Measurements from ENCODE around the gene TBC1D5. TPM values are rescaled to one million over a fixed set of nuclear protein-coding genes. Genes with fewer than 3 reads are reported as not detected.

The TBC1D5 gene
- total and polyA plus RNA-seq, 5 donors from 2014 or later = 27.6 to 61.6 (median 36.4) TPM

DNA sequence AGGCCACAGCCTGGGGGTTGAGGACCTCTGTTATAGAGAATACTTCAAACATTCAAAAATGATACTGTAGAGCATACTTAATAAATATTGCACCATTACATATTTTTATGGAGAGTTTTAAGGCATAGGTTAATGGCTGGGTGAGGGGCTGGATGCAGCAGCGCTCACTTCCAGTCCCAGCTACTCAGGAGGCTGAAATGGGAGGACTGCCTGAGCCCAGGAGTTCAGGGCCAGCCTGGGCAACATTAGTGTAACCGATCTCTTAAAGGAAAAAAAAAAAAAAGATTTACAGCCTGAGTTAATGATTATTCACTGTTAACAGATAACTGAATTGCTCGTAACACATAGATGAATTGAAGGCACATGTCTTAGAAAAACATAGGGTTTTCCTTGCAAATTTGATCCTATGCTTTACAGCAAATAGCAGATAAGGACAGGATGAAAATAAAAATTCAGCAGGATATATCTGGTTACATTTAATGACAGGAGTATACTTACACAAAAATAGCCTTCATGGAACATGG, 282.9 kb downstream of the TBC1D5 start:
- Histone ChIP-seq H3K36me3 (ENCODE audit: control insufficient read depth, insufficient read depth, low read length) (no peaks in the 10 kb centered on the region), H3K4me3 (ENCODE audit: low read depth, low read length) (no peak overlapping the region), H3K9me3 (ENCODE audit: control insufficient read depth in 2 of 2, low read length in 2 of 2) (no peaks in the 10 kb centered on the region), H3K27ac (ENCODE audit: insufficient read depth, low read length, poor library complexity, severe bottlenecking) (no peak overlapping the region), H3K27me3 (ENCODE audit: control insufficient read depth, insufficient read depth, low read length) (no peaks in the 10 kb centered on the region), H3K4me1 (ENCODE audit: control insufficient read depth, insufficient read depth, low read length, poor library complexity, severe bottlenecking) (no peaks in the 10 kb centered on the region)
- Mint-ChIP-seq H3K27me3 (no peaks in the 10 kb centered on the region), H3K9me3 (no peaks in the 10 kb centered on the region), H3K27ac (no peak overlapping the region), H3K36me3 (peaks cover 8% of the 10 kb centered on the region), H3K4me1 (peaks cover 0 to 7% (median 3%) of the 10 kb centered on the region in 4 donors), H3K4me3 (no peak overlapping the region)
- DNase-seq (no peak), ATAC-seq (ENCODE audit: low read depth in 2 of 2) (no peak)

DNA sequence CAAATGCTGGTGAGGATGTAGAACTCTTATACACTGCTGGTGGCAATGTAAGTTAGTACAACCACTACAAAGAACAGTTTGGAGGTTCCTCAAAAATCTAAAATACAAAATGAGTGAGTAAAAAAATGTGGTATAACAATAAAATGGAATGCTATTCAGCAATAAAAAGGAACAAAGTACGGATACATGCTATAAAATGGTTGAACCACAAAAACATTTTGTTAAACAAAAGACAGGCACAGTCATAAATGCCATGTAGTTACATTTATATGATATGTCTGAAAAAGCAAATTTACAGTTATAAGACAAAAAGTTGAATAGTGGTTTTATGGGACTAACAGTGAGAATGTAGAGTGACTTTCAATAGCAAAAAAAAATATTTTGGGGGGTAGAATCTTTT, 285.8 kb downstream of the TBC1D5 start:
- no peaks in the 10 kb centered on the region for H3K36me3 ChIP-seq (ENCODE audit: control insufficient read depth, insufficient read depth, low read length)
- peaks cover 9% of the 10 kb centered on the region for H3K36me3 Mint-ChIP-seq

DNA sequence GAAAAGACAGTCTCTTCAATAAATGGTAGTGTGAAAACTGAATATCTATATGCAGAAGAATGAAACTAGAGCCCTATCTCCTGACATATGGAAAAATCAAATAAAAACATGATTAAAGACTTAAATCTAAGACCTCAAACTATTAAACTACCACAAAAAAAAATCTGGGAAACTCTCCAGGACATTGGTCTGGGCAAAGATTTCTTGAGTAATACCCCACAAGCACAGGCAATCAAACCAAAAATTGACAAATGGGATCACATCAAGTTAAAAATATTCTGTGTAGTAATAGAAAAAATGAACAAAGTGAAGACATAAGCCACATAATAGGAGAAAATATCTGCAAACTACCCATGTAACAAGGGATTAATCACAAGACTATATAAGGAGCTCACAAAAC, 286.4 kb downstream of the TBC1D5 start:
- Mint-ChIP-seq H3K27me3 (no peaks in the 10 kb centered on the region), H3K27ac (no peak overlapping the region), H3K9me3 (peaks cover 0 to 6% (median 0%) of the 10 kb centered on the region in 7 donors), H3K4me1 (peaks cover 3 to 18% (median 15%) of the 10 kb centered on the region in 4 donors), H3K4me3 (no peak overlapping the region), H3K36me3 (peaks cover 14% of the 10 kb centered on the region)
- DNase-seq (no peak), ATAC-seq (ENCODE audit: low read depth in 2 of 2) (no peak)
- no peaks in the 10 kb centered on the region for H3K36me3 ChIP-seq (ENCODE audit: control insufficient read depth, insufficient read depth, low read length)
- H3K9me3 ChIP-seq (ENCODE audit: control insufficient read depth in 2 of 2, low read length in 2 of 2) = no peaks in the 10 kb centered on the region
- no peak overlapping the region for H3K27ac ChIP-seq (ENCODE audit: insufficient read depth, low read length, poor library complexity, severe bottlenecking)
- no peaks in the 10 kb centered on the region for H3K4me1 ChIP-seq (ENCODE audit: control insufficient read depth, insufficient read depth, low read length, poor library complexity, severe bottlenecking)
- no peak overlapping the region for H3K4me3 ChIP-seq (ENCODE audit: low read depth, low read length)
- no peaks in the 10 kb centered on the region for H3K27me3 ChIP-seq (ENCODE audit: control insufficient read depth, insufficient read depth, low read length)

More for the DNA sequence above, 285.8 kb downstream of the TBC1D5 start:
- no peaks in the 10 kb centered on the region for H3K27me3 ChIP-seq (ENCODE audit: control insufficient read depth, insufficient read depth, low read length)
- no peak overlapping the region for H3K27ac ChIP-seq (ENCODE audit: insufficient read depth, low read length, poor library complexity, severe bottlenecking)
- no peaks in the 10 kb centered on the region for H3K4me1 ChIP-seq (ENCODE audit: control insufficient read depth, insufficient read depth, low read length, poor library complexity, severe bottlenecking)
- H3K27me3 Mint-ChIP-seq = no peaks in the 10 kb centered on the region
- H3K9me3 Mint-ChIP-seq = peaks cover 0 to 6% (median 0%) of the 10 kb centered on the region in 7 donors
- no peak overlapping the region for H3K4me3 Mint-ChIP-seq
- H3K27ac Mint-ChIP-seq = no peak overlapping the region
- peaks cover 3 to 18% (median 15%) of the 10 kb centered on the region in 4 donors for H3K4me1 Mint-ChIP-seq
- no peak for ATAC-seq (ENCODE audit: low read depth in 2 of 2)
- no peak overlapping the region for H3K4me3 ChIP-seq (ENCODE audit: low read depth, low read length)
- no peaks in the 10 kb centered on the region for H3K9me3 ChIP-seq (ENCODE audit: control insufficient read depth in 2 of 2, low read length in 2 of 2)
- DNase-seq = no peak

DNA sequence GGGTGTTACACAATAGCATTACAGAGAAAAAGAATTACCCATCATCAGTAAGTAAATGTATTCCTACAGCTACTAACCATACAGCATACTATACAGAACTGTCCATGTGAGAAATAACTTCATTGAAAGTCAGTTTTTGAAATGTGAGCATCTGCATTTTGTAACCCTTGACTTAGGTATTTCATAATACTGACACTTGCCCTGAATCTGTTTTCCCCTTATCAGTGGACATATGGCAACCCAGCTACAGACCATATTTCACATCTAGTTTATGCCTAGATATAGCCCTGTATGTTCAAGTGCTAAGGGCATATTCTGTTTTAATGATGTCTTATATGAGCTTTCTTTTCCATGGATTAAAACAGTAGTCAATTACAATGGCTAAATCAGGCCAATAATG, 297.6 kb downstream of the TBC1D5 start:
- H3K4me1 ChIP-seq (ENCODE audit: control insufficient read depth, insufficient read depth, low read length, poor library complexity, severe bottlenecking) = no peaks in the 10 kb centered on the region
- no peak overlapping the region for H3K4me3 ChIP-seq (ENCODE audit: low read depth, low read length)
- ATAC-seq (ENCODE audit: low read depth in 2 of 2) (no peak), DNase-seq (no peak)
- Mint-ChIP-seq H3K27me3 (no peaks in the 10 kb centered on the region), H3K36me3 (peaks cover 30% of the 10 kb centered on the region), H3K4me1 (peaks cover 0 to 16% (median 0%) of the 10 kb centered on the region in 4 donors), H3K4me3 (no peak overlapping the region), H3K27ac (no peak overlapping the region), H3K9me3 (peaks cover 0 to 6% (median 0%) of the 10 kb centered on the region in 7 donors)
- no peaks in the 10 kb centered on the region for H3K9me3 ChIP-seq (ENCODE audit: control insufficient read depth in 2 of 2, low read length in 2 of 2)
- H3K36me3 ChIP-seq (ENCODE audit: control insufficient read depth, insufficient read depth, low read length) = no peaks in the 10 kb centered on the region
- no peak overlapping the region for H3K27ac ChIP-seq (ENCODE audit: insufficient read depth, low read length, poor library complexity, severe bottlenecking)
- no peaks in the 10 kb centered on the region for H3K27me3 ChIP-seq (ENCODE audit: control insufficient read depth, insufficient read depth, low read length)

DNA sequence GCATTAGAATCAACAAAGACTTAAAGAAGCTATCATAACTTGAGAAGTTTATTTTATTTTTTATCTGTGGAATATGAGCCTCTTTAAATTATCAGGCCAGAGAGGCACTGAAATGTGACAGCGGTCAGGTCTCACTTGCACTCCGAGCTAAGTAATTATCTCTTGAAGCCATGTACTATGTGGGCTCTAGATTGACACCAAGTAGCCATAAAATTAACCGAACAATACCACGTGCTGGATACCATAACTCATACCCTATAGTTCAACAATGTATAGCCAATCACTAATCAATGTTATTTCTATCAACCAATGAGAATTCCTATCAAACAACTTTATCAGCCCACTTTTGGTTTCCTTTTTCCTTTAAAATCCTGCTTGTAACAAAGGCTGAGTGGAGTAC, 299.3 kb downstream of the TBC1D5 start:
- Mint-ChIP-seq H3K9me3 (peaks cover 0 to 6% (median 3%) of the 10 kb centered on the region in 7 donors), H3K27ac (no peak overlapping the region), H3K27me3 (no peaks in the 10 kb centered on the region), H3K4me3 (no peak overlapping the region), H3K36me3 (peaks cover 34% of the 10 kb centered on the region), H3K4me1 (peaks cover 0 to 18% (median 0%) of the 10 kb centered on the region in 4 donors)
- Histone ChIP-seq H3K4me1 (ENCODE audit: control insufficient read depth, insufficient read depth, low read length, poor library complexity, severe bottlenecking) (no peaks in the 10 kb centered on the region), H3K4me3 (ENCODE audit: low read depth, low read length) (no peak overlapping the region), H3K9me3 (ENCODE audit: control insufficient read depth in 2 of 2, low read length in 2 of 2) (no peaks in the 10 kb centered on the region), H3K36me3 (ENCODE audit: control insufficient read depth, insufficient read depth, low read length) (no peaks in the 10 kb centered on the region), H3K27me3 (ENCODE audit: control insufficient read depth, insufficient read depth, low read length) (no peaks in the 10 kb centered on the region), H3K27ac (ENCODE audit: insufficient read depth, low read length, poor library complexity, severe bottlenecking) (no peak overlapping the region)
- DNase-seq = no peak
- no peak for ATAC-seq (ENCODE audit: low read depth in 2 of 2)

DNA sequence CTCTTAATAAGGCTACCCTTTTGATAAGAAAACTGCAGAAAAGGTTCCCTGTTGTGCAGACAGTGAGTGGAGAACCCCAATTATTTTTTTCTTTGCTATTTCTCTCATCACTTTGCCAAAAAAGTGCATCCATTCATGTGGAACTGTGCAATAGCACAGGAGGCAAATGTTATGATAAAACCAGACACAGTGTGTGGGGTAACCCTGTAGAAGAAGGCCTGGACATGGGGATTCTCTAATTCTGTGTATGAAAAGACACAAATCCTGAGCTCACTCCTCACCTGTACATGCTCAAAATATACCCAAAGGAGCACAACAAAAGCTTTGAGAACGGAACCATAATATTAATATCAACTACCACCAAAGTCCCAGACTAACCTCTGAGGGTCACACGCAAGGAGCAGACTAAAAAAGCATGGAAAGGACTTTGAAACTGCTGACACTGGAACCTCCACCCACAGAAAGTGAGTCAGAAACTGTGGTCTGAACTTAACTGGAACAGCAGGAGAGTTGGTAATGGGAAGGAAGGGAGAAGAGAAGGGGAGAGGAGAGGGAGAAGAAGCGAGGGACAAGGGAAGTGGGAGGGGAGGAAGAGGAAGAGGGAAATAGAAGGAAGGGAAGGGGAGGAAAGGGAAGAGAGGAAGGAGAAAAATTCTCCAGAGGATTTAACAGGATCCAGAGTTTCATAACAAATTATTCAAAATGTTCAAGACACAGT, 299.9 kb downstream of the TBC1D5 start:
- peaks cover 0 to 18% (median 0%) of the 10 kb centered on the region in 4 donors for H3K4me1 Mint-ChIP-seq
- no peak overlapping the region for H3K27ac Mint-ChIP-seq

DNA sequence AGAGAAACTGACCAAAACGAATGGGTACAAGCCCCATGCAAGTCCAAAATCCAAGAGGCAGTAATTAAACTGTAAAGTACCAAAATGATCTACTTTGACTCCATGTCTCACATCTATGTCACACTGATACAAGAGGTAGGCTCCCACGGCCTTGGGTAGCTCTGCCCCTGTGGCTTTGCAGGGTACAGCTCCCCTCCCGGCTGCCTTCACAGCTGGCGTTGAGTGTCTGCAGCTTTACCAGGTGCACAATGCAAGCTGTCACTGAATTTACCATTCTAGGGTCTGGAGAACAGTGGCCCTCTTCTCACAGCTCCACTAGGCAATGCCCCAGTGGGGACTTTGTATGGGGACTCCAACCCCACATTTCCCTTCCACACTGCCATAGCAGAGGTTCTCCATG, 308.6 kb downstream of the TBC1D5 start:
- ATAC-seq (ENCODE audit: low read depth in 2 of 2) (no peak), DNase-seq (no peak)
- Histone ChIP-seq H3K36me3 (ENCODE audit: control insufficient read depth, insufficient read depth, low read length) (no peaks in the 10 kb centered on the region), H3K27ac (ENCODE audit: insufficient read depth, low read length, poor library complexity, severe bottlenecking) (no peak overlapping the region), H3K4me3 (ENCODE audit: low read depth, low read length) (no peak overlapping the region), H3K4me1 (ENCODE audit: control insufficient read depth, insufficient read depth, low read length, poor library complexity, severe bottlenecking) (no peaks in the 10 kb centered on the region), H3K27me3 (ENCODE audit: control insufficient read depth, insufficient read depth, low read length) (no peaks in the 10 kb centered on the region), H3K9me3 (ENCODE audit: control insufficient read depth in 2 of 2, low read length in 2 of 2) (no peaks in the 10 kb centered on the region)
- H3K27ac Mint-ChIP-seq = no peak overlapping the region
- H3K36me3 Mint-ChIP-seq = peaks cover 11% of the 10 kb centered on the region
- H3K27me3 Mint-ChIP-seq = no peaks in the 10 kb centered on the region
- peaks cover 0 to 7% (median 4%) of the 10 kb centered on the region in 4 donors for H3K4me1 Mint-ChIP-seq
- H3K4me3 Mint-ChIP-seq = no peak overlapping the region
- H3K9me3 Mint-ChIP-seq = peaks cover 0 to 3% (median 2%) of the 10 kb centered on the region in 7 donors

More for the DNA sequence above, 299.9 kb downstream of the TBC1D5 start:
- Mint-ChIP-seq H3K9me3 (peaks cover 0 to 6% (median 3%) of the 10 kb centered on the region in 7 donors), H3K27me3 (no peaks in the 10 kb centered on the region), H3K4me3 (no peak overlapping the region), H3K36me3 (peaks cover 34% of the 10 kb centered on the region)
- H3K36me3 ChIP-seq (ENCODE audit: control insufficient read depth, insufficient read depth, low read length) = no peaks in the 10 kb centered on the region
- H3K27me3 ChIP-seq (ENCODE audit: control insufficient read depth, insufficient read depth, low read length) = no peaks in the 10 kb centered on the region
- H3K4me1 ChIP-seq (ENCODE audit: control insufficient read depth, insufficient read depth, low read length, poor library complexity, severe bottlenecking) = no peaks in the 10 kb centered on the region
- no peak overlapping the region for H3K27ac ChIP-seq (ENCODE audit: insufficient read depth, low read length, poor library complexity, severe bottlenecking)
- ATAC-seq (ENCODE audit: low read depth in 2 of 2) = no peak
- no peak overlapping the region for H3K4me3 ChIP-seq (ENCODE audit: low read depth, low read length)
- H3K9me3 ChIP-seq (ENCODE audit: control insufficient read depth in 2 of 2, low read length in 2 of 2) = no peaks in the 10 kb centered on the region
- no peak for DNase-seq

DNA sequence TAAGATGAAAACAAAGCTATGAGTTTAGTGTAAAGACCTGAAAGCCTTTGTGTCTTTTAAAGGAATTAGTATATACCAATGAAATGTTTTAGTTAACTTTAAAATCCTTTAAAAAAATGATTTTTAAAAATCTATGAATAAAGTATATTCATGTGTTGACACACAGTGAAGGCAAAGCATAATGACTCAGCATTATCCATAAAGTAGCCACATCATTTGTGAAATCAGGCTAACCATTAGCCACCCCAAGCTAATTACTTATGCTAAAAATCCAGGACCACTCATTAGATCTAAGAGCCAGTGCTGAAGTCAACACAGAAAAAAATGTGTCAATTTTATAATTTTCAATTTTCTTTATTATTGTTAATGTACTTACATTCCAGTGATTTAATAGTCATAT, 310.2 kb downstream of the TBC1D5 start:
- Mint-ChIP-seq H3K27ac (no peak overlapping the region), H3K4me1 (peaks cover 0 to 7% (median 4%) of the 10 kb centered on the region in 4 donors), H3K36me3 (peaks cover 3% of the 10 kb centered on the region), H3K4me3 (no peak overlapping the region), H3K27me3 (no peaks in the 10 kb centered on the region), H3K9me3 (peaks cover 0 to 2% (median 0%) of the 10 kb centered on the region in 7 donors)
- H3K9me3 ChIP-seq (ENCODE audit: control insufficient read depth in 2 of 2, low read length in 2 of 2) = no peaks in the 10 kb centered on the region
- ATAC-seq (ENCODE audit: low read depth in 2 of 2) = no peak
- no peak overlapping the region for H3K4me3 ChIP-seq (ENCODE audit: low read depth, low read length)
- no peaks in the 10 kb centered on the region for H3K36me3 ChIP-seq (ENCODE audit: control insufficient read depth, insufficient read depth, low read length)
- no peak for DNase-seq
- H3K4me1 ChIP-seq (ENCODE audit: control insufficient read depth, insufficient read depth, low read length, poor library complexity, severe bottlenecking) = no peaks in the 10 kb centered on the region
- H3K27ac ChIP-seq (ENCODE audit: insufficient read depth, low read length, poor library complexity, severe bottlenecking) = no peak overlapping the region
- no peaks in the 10 kb centered on the region for H3K27me3 ChIP-seq (ENCODE audit: control insufficient read depth, insufficient read depth, low read length)

All from CD4-positive, CD25-positive, alpha-beta regulatory T cell (primary cell).